ENCODE results near the gene GGT6.

GGT6 gene

GRCh38 chr17:4529533-4530152 lies 30.7 kb downstream of the GGT6 start:
- Histone ChIP-seq H3K27me3 (ENCODE audit: insufficient read depth, poor library complexity, severe bottlenecking) (no peaks in the 10 kb centered on the region), H3K4me1 (ENCODE audit: insufficient read depth, poor library complexity, severe bottlenecking) (no peaks in the 10 kb centered on the region), H3K9me3 (ENCODE audit: severe bottlenecking) (no peaks in the 10 kb centered on the region), H3K4me3 (ENCODE audit: severe bottlenecking) (no peak overlapping the region), H3K36me3 (ENCODE audit: low read depth) (no peaks in the 10 kb centered on the region), H3K27ac (ENCODE audit: poor library complexity, severe bottlenecking) (no peak overlapping the region)
- no peak for DNase-seq (ENCODE audit: low spot score)
- no peak for ATAC-seq (ENCODE audit: low read depth)
- no peak for TF ChIP-seq CTCF (IDR thresholded peaks at IDR 0.05; ENCODE audit: poor library complexity, severe bottlenecking)

DNA sequence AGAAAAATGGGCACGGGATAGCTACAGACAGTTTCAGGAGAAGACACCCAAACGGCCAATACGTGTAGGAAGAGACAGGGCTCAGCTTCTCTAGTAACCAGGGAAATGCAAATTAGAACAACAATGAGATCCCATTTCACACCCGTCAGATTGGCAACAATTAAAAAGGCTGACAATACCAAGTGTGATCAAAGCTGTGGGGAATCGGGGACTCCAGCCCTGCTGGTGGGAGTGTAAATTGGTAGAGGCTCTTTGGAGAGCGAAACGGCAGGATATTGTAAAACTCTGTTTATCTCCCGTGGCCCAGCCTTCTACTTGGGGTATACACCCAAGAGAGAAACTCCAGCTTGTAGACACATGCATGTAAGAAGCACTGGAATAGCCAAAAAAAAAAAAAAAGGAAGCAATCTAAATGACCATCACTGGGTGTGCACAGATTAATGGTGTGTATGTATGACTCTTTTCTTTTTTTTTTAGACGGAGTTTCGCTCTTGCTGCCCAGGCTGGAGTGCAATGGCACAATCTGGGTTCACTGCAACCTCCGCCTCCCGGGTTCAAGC lies 32.7 kb downstream of the GGT6 start:
- no peaks in the 10 kb centered on the region for H3K9me3 ChIP-seq (ENCODE audit: severe bottlenecking)
- H3K4me3 ChIP-seq (ENCODE audit: severe bottlenecking) = no peak overlapping the region
- no peaks in the 10 kb centered on the region for H3K4me1 ChIP-seq (ENCODE audit: insufficient read depth, poor library complexity, severe bottlenecking)
- TF ChIP-seq CTCF (IDR thresholded peaks at IDR 0.05; ENCODE audit: poor library complexity, severe bottlenecking) = no peak
- ATAC-seq (ENCODE audit: low read depth) (no peak), DNase-seq (ENCODE audit: low spot score) (no peak)
- no peaks in the 10 kb centered on the region for H3K36me3 ChIP-seq (ENCODE audit: low read depth)
- H3K27ac ChIP-seq (ENCODE audit: poor library complexity, severe bottlenecking) = no peak overlapping the region
- no peaks in the 10 kb centered on the region for H3K27me3 ChIP-seq (ENCODE audit: insufficient read depth, poor library complexity, severe bottlenecking)

- no peak for ATAC-seq (ENCODE audit: low read depth)
- no peak for TF ChIP-seq CTCF (IDR thresholded peaks at IDR 0.05; ENCODE audit: poor library complexity, severe bottlenecking)
- Histone ChIP-seq H3K4me1 (ENCODE audit: insufficient read depth, poor library complexity, severe bottlenecking) (no peaks in the 10 kb centered on the region), H3K9me3 (ENCODE audit: severe bottlenecking) (no peaks in the 10 kb centered on the region), H3K4me3 (ENCODE audit: severe bottlenecking) (no peak overlapping the region), H3K27ac (ENCODE audit: poor library complexity, severe bottlenecking) (no peak overlapping the region), H3K27me3 (ENCODE audit: insufficient read depth, poor library complexity, severe bottlenecking) (no peaks in the 10 kb centered on the region), H3K36me3 (ENCODE audit: low read depth) (no peaks in the 10 kb centered on the region)
- DNase-seq (ENCODE audit: low spot score) = no peak
Observed at GRCh38 chr17:4527134-4527533, 33.2 kb downstream of the GGT6 start.

GRCh38 chr17:4525691-4526397 lies 34.5 kb downstream of the GGT6 start:
- ATAC-seq (ENCODE audit: low read depth) = no peak
- no peak overlapping the region for H3K27ac ChIP-seq (ENCODE audit: poor library complexity, severe bottlenecking)

More at GRCh38 chr17:4525691-4526397, 34.5 kb downstream of the GGT6 start:
- no peaks in the 10 kb centered on the region for H3K27me3 ChIP-seq (ENCODE audit: insufficient read depth, poor library complexity, severe bottlenecking)
- H3K36me3 ChIP-seq (ENCODE audit: low read depth) = no peaks in the 10 kb centered on the region
- no peak overlapping the region for H3K4me3 ChIP-seq (ENCODE audit: severe bottlenecking)
- no peaks in the 10 kb centered on the region for H3K9me3 ChIP-seq (ENCODE audit: severe bottlenecking)
- DNase-seq (ENCODE audit: low spot score) = no peak
- H3K4me1 ChIP-seq (ENCODE audit: insufficient read depth, poor library complexity, severe bottlenecking) = peaks cover 12% of the 10 kb centered on the region
- TF ChIP-seq CTCF (IDR thresholded peaks at IDR 0.05; ENCODE audit: poor library complexity, severe bottlenecking) = no peak

Measured in RWPE2 (cell line).